Measurements from ENCODE around the gene ANAPC16.
"Not testable (repeated sequence)": the region's sequence is repeated elsewhere in the genome, so short reads cannot be mapped to it uniquely, and the experiment has no call there.

The ANAPC16 gene

DNA sequence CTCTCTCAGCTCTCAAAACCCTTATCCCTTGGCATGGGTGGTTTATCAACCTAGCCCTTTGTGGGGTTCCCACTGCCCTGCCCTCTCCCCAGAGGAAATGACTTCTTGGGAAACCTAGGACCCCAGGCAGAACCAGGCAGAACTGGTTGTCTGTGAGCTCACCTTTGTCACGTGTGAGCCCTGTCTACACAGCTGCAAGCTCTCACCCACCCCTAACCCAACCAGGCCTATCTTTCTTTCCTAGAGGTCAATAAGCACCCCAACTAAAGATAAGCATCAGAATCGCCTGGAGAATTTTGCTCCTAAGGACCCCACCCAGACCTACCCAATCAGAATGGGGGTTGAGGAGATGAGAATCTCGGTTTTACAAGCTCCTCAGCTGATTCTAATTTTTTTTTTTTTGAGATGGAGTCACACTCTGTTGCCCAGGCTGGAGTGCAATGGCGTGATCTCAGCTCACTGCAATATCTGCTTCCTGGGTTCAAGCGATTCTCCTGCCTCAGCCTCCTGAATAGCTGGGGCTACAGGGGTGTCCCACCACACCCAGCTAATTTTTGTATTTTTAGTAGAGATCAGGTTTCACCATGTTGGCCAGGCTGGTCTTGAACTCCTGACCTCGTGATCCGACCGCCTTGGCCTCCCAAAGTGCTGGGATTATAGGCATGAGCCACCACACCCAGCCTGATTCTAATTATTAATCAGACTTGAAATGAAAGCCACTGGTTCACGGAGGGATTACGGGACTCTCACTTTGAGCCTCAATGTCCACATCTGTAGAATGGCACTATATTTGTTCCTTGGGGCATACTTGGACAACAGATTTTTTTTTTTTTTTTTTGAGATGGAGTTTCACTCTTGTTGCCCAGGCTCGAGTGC lies 50.4 kb downstream of the ANAPC16 start:
- DNase-seq, result no peak

GRCh38 chr10:72267381-72267780 lies 51.6 kb downstream of the ANAPC16 start:
- no peak for DNase-seq

DNA sequence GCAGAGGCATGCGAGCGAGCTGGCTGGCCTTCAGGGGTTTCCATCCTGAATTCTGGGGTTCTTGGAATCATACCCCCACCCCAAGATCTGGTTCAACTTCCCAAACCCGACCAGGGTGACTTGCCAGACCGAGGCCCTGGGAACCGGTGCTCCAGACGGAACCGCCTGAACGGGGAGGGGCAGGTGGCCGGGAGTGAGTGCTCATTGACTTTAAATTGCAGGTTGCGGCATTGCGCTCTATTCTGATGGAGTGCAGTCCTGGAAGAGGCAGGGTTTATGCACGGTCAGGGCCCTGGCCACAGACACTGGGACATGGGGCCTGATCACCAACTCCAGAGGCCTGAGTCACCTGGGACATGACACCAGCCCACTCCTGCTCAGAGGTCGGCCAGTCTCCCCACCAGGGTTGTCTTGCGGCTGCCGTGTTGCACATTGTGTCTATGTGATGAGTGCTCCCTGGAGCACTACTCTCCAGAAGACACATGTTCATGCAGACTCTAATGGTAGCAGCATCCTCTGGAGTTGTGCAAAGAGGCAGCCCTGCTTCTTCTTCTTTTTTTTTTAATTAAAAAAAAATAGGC lies 52.1 kb downstream of the ANAPC16 start:
- no peak for DNase-seq

DNA sequence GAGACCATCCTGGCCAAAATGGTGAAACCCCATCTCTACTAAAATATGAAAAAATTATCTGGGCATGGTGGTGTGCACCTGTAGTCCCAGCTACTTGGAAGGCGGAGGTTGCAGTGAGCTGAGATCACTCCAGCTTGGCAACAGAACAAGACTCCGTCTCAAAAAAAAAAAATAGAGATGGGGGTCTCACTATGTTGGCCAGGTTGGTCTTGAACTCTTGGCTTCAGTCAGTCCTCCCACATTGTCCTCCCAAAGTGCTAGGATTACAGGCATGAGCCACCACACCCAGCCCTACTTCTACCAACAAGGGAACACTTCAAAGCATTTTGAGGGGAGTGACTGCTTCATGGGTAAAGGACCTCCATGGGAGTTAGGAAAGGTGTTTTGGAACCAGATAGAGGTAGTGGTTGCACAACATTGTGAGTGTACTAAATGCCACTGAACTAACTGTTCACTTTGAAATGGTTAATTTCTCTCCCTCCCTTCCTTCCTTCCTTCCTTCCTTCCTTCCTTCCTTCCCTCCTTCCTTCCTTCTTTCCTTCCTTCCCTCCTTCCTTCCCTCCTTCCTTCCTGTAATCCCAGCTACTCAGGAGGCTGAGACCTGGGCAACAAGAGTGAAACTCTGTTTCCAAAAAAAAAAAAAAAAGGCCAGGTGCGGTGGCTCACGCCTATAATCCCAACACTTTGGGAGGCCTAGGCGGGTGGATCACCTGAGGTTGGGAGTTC lies 52.8 kb downstream of the ANAPC16 start:
- DNase-seq, result not testable (repeated sequence)

DNA sequence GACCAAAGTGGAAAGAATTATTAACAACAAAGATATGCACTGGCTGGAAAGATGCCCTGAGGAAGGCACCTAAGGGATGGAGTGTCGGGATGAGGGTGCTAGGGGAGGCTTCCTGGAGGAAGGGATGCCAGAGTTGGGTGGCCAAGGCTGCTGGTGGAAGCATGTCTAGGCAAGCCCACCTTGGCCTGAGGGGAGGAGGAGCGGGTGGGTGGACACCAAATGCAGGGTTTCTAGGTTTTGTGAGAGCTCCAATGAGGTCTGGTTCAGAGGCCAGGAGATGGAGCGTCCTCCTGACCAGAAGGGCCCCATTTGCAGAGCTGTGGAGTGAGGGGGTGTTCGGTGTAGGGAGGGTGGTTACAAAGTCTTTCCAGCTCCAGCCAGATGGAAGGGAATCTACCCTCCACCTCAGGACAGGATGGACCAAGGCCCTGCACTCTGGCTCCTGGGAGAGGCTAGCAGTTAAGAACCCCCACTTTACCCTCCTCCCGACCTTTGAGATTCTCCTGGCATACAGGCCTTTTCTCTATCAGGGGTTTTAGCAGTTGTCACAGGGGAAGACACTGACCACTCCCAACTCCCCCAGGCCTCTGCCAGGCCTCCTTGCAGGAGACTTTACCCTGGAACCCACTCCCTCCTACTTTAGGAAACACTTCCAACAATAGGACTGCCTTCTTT lies 54.9 kb downstream of the ANAPC16 start:
- no peak for DNase-seq

DNA sequence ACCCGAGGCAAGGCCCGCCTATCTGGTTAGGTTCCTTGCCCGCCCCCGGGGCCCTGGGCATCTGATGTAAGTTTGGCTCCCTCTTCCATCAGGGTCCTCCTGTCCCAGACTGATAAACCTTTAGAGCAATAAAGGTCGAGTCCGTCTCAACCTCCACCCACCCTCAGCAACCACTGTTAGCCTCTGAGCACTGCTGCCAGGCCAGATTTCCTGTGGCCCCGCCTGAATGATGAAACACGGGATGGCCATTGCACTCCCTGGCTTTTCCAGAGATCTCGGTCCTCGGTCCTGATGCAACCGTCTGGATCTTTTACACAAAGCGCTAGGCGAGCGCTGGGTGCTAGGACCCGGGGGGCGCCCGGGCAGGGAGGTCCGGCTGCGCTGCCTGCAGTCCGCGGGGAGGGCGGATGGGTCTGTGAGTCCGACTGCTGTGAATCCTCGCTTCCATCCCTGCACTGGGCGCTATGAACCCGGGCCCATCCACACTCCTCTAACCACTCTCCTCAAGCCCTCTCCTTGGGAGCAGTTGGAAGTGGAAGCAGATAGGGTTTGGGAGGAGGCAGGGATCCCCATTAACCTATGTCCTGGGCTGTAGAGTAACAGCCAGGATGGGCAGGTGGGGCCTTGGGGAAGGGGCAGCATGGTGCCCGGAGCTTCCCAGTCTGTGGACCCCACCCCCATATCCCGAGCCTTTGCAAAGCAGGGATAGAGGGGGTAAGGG lies 57.0 kb downstream of the ANAPC16 start:
- no peak for DNase-seq

- DNase-seq, result peak; percentile 96
These were observed 57.8 kb downstream of the ANAPC16 start, which contains the start of gene DDIT4 for GRCh38 chr10:72273410-72274212. Gene DDIT4 (plus strand): TSS chr10:72273924. CDS start chr10:72274217, 293 bp downstream.

DNA sequence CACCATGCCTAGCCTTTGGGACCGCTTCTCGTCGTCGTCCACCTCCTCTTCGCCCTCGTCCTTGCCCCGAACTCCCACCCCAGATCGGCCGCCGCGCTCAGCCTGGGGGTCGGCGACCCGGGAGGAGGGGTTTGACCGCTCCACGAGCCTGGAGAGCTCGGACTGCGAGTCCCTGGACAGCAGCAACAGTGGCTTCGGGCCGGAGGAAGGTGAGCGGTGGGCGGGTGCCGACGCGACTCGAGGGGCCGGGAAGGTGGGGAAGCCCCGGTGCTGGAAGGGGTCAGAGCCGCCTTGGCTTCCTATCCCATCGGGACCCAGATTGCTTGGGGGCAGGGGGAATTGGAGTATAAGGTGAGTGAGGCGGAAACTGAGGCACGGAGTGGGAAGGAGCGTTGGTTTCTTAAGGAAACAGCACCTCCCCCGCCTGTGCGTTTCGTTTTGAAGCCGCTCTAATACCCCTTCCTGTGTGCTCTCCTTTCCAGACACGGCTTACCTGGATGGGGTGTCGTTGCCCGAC lies 58.5 kb downstream of the ANAPC16 start:
- DNase-seq, result no peak

- no peak for DNase-seq
These were observed 59.0 kb downstream of the ANAPC16 start for GRCh38 chr10:72274730-72275350.

- no peak for DNase-seq
These were observed 59.7 kb downstream of the ANAPC16 start for GRCh38 chr10:72275351-72276012.

- no peak for DNase-seq
These were observed 60.2 kb downstream of the ANAPC16 start for GRCh38 chr10:72276013-72276387.

GRCh38 chr10:72276421-72277339 lies 60.9 kb downstream of the ANAPC16 start:
- no peak for DNase-seq

DNA sequence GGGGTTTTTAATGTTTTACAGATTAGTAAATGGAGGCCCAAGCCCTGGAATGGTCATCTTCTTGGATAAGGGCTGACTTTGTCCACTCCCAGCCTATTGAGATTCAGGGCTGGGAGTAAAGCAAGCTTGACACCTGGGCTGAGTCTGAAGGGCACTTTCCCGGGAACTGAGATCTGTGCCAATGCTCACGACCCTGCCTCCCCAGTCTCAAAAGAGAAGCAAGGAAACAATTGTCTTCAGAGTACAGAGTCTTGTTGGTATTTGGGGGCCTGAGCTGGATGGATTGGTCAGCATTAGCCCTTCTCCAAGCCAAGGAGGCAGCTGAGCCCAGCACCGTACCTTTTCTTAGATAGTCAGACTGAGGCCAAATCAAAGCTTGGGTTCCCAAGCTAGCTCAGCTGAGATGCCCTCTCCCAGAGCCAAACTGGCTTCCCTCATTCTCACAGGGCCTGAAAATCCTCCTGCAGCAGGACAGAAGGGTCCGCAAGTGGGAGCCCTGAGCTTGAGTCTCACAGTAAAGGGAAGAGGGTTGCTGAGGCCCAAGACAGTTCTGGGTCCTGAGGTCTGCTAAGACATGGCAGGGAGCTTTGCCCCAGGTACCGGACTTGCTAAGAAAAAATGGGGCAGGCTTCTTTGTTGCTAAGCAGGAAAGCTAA lies 61.7 kb downstream of the ANAPC16 start:
- no peak for DNase-seq

DNA sequence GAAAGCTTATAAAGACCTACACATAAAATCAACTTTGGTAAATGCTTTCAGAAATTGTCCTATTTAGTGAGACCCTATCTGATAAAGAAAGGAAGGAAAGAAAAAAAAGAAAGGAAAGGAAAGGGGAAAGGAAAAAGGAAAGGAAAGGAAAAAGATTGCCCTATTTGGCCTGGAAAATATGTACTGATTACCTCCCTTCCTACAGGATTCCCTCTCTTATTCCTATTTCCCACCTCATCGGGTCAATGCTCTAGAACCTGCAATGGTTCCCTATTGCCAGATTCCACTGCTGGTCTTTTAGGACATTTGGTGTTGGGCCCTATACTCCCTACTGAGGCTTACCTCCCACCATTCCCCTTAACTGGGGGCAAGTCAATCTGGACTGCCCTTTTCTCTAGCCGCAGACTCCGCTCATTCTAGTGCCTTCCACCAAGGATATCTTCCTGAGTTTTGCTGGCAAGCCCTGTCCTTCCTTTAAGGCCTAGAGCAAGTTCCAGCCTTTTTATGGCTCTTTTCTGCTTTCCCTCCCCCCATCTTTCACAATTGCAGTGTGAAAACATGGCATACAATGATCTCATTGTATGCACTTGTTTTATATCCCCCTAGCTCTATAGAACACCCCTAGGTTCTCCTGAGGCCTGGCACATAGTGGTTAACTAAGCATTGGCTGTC lies 62.3 kb downstream of the ANAPC16 start:
- no peak for DNase-seq

DNA sequence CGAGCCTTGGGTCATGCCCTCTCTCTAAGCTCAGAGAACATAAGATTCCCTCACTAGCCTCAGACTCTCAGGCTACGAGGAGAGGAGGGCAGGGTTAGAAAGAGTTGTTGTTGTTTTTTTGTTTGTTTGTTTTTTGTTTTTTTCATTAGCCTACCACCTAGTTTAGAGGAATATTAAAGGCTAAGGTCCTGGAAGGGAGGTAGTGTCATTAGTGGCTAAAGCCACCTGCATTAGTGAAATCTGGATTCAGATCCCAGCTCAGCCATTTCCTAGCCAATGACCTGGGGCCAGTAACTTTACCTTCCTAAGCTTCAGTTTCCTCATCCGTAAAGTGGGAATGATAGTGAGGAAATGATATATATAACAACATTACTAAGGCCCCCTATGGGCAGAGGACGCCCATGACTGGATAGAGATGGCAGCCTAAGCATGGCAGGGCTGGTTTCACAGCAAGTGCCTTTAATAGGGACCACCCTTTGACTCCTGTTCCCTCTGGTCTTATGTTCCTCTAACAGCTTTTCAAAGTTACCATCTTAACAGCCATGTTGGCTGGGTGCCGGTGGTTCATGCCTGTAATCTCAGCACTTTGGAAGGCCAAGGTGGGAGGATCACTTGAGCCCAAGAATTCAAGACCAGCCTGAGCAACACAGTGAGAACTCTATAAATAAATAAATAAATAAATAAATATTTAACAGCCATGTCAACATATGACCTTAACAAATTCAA lies 63.0 kb downstream of the ANAPC16 start:
- no peak for DNase-seq

GRCh38 chr10:72279587-72279986 lies 63.8 kb downstream of the ANAPC16 start:
- not testable (repeated sequence) for DNase-seq

DNA sequence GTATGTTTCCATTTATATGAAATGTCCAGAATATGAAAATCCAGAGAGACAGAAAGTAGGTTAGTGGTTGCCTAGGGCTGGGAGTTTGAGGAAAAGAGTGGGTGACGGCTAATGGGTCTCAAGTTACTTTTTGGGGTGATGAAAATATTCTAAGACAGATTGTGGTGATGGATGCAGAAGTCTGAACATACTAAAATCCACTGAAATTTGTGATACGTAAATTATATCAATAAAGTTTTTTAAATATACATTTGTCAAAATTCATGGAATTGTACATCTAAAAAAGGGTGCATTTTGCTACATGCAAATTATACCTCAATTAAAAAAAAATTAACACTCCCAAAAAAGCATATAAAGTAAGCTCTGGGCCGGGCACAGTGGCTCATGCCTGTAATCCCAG lies 67.3 kb downstream of the ANAPC16 start:
- DNase-seq, result no peak

Data from GDM1 (cell line).